ENCODE measurements around the gene HACD2.

DNA sequence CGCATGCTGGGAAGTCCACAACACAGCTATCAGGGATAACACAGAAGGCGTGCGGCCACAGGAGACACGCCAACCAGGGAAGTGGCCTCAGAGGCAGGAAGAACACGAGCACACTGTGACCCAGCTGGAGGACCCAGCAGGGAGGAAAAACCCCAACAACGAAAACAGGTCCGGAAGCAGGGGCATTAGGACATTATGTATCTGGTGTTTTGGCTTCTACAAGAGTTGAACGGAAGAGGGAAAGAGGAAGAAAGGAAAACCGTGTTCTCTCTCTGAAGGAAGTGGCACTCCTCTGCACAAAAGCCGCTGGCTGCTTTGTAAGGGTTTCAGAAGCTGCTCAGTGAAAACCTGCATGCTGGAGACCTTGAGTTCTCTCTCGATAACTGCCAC, 61.8 kb downstream of the HACD2 start:
- TF ChIP-seq EZH2 (IDR thresholded peaks at IDR 0.05; ENCODE audit: insufficient read depth, poor library complexity, severe bottlenecking): no peak
- TF ChIP-seq EZH2phosphoT487 (IDR thresholded peaks at IDR 0.05; ENCODE audit: insufficient read depth, low read depth): no peak

Data from GM23248 (cell line).